HL-60 (cell line): ENCODE data around the gene ANKRD13D.

Experiments
- DNase-seq, 2 experiments: peaks; one replicate each; pipeline ENCODE4 v3.0.0-alpha.2; 2010 to 2020; ENCODE audit warnings: low read depth in 1 of 2, low spot score in 1 of 2
- H3K27ac ChIP-seq: fragments of 250-450 bp; sonication (Bioruptor Pico); replicated peaks from 2 replicates; pipeline ENCODE4 v1.5.1; 2020; ENCODE audit warnings: mild to moderate bottlenecking, moderate library complexity
- H3K27me3 ChIP-seq: fragments of 250-450 bp; sonication (Bioruptor Pico); 2 replicates; pipeline ENCODE4 v1.5.1; 2021; ENCODE audit warnings: mild to moderate bottlenecking, moderate library complexity; ENCODE audit not compliant: insufficient read depth, poor library complexity, severe bottlenecking
- H3K4me3 ChIP-seq: replicated peaks from 2 replicates; pipeline ENCODE4 v1.5.1; 2011; ENCODE audit warnings: mild to moderate bottlenecking, control low read depth, low read length; ENCODE audit not compliant: insufficient read depth
- CTCF ChIP-seq: IDR thresholded peaks from one replicate; pipeline ENCODE4 v1.5.1; 2011; ENCODE audit warnings: low read length, control low read depth, inconsistent platforms; ENCODE audit not compliant: insufficient read depth
- GABPA ChIP-seq: IDR thresholded peaks from 2 replicates; pipeline ENCODE4 v1.6.1; 2012; ENCODE audit warnings: low read depth
- POLR2AphosphoS5 ChIP-seq: IDR thresholded peaks from 2 replicates; pipeline ENCODE4 v1.6.1; 2012; ENCODE audit warnings: low read depth
- REST ChIP-seq: IDR thresholded peaks from 2 replicates; pipeline ENCODE4 v1.6.1; 2012; ENCODE audit warnings: low read depth; ENCODE audit not compliant: insufficient replicate concordance
- SPI1 ChIP-seq: IDR thresholded peaks from 2 replicates; pipeline ENCODE4 v1.6.1; 2012; ENCODE audit warnings: low read depth, mild to moderate bottlenecking, borderline replicate concordance

ANKRD13D gene

DNA sequence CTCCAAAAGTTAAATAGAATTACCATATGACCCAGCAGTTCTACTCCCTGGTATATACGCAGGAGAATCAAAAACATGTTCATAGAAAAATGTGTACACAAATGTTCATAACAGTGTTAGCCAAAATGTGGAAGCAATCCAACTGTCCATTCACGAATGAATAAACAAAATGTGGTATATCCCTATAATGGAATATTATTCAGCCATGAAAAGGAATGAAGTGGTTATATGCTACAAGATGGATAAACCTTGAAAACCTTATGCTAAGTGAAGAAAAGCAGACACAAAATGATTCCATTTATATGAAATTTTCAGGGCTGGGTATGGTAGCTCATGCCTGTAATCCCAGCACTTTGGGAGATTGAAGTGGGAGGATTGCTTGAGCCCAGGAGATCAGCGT lies 48.2 kb downstream of the ANKRD13D start:
- Histone ChIP-seq H3K27ac (no peak overlapping the region), H3K27me3 (no peaks in the 10 kb centered on the region), H3K4me3 (no peak overlapping the region)
- TF ChIP-seq REST (no peak), CTCF (no peak), SPI1 (no peak), GABPA (no peak), POLR2AphosphoS5 (no peak)
- DNase-seq, result no peak

DNA sequence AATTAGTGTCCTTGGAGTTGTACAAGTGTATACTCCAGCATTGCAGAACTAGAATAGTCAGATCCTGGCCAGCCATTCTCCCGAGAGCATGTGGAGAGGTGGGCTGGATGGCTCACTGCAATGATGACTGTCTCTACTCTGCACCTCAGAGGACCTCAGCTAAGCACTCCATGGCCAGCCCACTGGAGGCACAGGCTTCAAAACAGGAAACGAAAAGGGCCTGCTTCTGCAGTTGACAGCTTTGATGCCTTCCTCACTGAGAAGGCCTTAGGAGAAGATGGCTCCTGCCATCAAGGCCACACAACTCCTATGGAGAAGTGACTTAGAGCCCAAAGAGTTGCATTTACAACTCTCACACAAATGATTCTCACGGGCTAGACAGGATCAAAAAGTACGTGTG lies 55.2 kb downstream of the ANKRD13D start:
- no peak overlapping the region for H3K4me3 ChIP-seq
- TF ChIP-seq GABPA, result no peak
- no peak for DNase-seq
- H3K27ac ChIP-seq, result no peak overlapping the region
- no peaks in the 10 kb centered on the region for H3K27me3 ChIP-seq

DNA sequence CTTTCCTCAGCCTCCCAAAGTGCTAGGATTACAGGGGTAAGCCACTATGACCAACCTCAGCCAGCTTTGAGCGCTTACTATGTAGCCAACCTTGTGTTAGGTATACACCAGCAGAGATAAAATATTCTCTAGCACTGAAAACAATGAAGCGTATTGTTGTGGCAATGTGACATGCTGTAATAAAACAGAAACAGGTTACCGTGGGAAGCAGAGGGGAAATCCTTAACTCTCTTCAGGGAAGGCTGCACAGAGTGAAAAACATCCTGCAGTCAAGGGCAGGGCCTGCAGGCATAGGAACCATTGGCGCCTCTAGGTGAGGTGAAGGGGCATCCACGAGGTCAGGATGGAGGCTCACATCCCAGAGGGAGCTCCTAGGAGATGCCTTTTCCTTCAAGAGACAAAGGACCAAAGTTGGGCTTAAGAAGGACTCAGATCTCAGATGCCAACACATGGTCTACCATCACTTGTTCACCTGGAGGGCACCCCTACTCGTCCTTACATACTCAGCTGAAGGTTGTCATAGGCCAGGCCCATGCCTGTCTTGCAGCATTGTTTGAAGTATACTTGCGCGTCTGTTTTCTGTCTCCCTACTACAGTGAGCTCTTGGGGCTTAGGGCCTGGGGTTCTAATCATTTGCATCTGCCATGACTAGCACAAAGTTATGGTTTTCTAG lies 56.3 kb downstream of the ANKRD13D start:
- H3K4me3 ChIP-seq, result no peak overlapping the region

More for the DNA sequence above, 56.3 kb downstream of the ANKRD13D start:
- no peaks in the 10 kb centered on the region for H3K27me3 ChIP-seq
- DNase-seq, result no peak
- TF ChIP-seq CTCF (no peak), SPI1 (no peak), POLR2AphosphoS5 (no peak), REST (no peak), GABPA (no peak)
- H3K27ac ChIP-seq, result no peak overlapping the region
